ENCODE data around the gene C12orf54.
"Not testable (repeated sequence)": the region's sequence is repeated elsewhere in the genome, so short reads cannot be mapped to it uniquely, and the experiment has no call there.

GRCh38 chr12:48506836-48507235, 24.5 kb downstream of the C12orf54 start:
- TF ChIP-seq POLR2AphosphoS5 (IDR thresholded peaks at IDR 0.05; ENCODE audit: insufficient read depth in 1 of 2, low read depth in 1 of 2); CTCF (IDR thresholded peaks at IDR 0.05); POLR2A (IDR thresholded peaks at IDR 0.05): not testable (repeated sequence)

Data from vagina (tissue), 2 donors.